SK-N-SH (cell line): ENCODE results near the gene KRT222.

ENCODE experiments used
- CTCF ChIP-seq: fragments of 200-600 bp; sonication (generic); IDR thresholded peaks from 2 replicates; pipeline ENCODE4 v1.6.1; 2017; ENCODE audit warnings: antibody characterized with exemption, mild to moderate bottlenecking, moderate library complexity
- POLR2AphosphoS5 ChIP-seq: IDR thresholded peaks from 2 replicates; pipeline ENCODE4 v1.6.1; 2012; ENCODE audit warnings: low read depth, low read length
- RFX5 ChIP-seq: IDR thresholded peaks from 2 replicates; pipeline ENCODE4 v1.6.1; 2012; ENCODE audit warnings: mild to moderate bottlenecking, improper control_type of control experiment, low read length
- TF ChIP-seq, protein P1 (sequence below): fragments of 150-350 bp; IDR thresholded peaks from 2 replicates; pipeline ENCODE4 v1.6.1; 2017; ENCODE audit warnings: antibody characterized with exemption, low read length, low read depth, borderline replicate concordance

- TF ChIP-seq CTCF (no peak), POLR2AphosphoS5 (no peak), RFX5 (no peak)
- TF ChIP-seq, protein P1, sequence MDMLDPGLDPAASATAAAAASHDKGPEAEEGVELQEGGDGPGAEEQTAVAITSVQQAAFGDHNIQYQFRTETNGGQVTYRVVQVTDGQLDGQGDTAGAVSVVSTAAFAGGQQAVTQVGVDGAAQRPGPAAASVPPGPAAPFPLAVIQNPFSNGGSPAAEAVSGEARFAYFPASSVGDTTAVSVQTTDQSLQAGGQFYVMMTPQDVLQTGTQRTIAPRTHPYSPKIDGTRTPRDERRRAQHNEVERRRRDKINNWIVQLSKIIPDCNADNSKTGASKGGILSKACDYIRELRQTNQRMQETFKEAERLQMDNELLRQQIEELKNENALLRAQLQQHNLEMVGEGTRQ, result no peak
Measured at GRCh38 chr17:40610359-40610758, 54.6 kb downstream of the KRT222 start.
